Parathyroid adenoma (tissue), 2 donors: ENCODE results near the gene CLEC16A.

ENCODE experiments used
- H2AFZ ChIP-seq: fragments of 300-600 bp; sonication (generic); one replicate; pipeline ENCODE4 v1.7.0; 2017; ENCODE audit warnings: antibody characterized with exemption, mild to moderate bottlenecking
- H3K27ac ChIP-seq: fragments of 300-600 bp; sonication (generic); one replicate; pipeline ENCODE4 v1.7.0; 2017
- H3K27me3 ChIP-seq: fragments of 300-600 bp; sonication (generic); one replicate; pipeline ENCODE4 v1.7.0; 2017; ENCODE audit warnings: low read length; ENCODE audit not compliant: control insufficient read depth, insufficient read depth
- H3K36me3 ChIP-seq: fragments of 300-600 bp; sonication (generic); one replicate; pipeline ENCODE4 v1.7.0; 2017; ENCODE audit warnings: low read length; ENCODE audit not compliant: control insufficient read depth, insufficient read depth
- H3K4me1 ChIP-seq: fragments of 300-600 bp; sonication (generic); one replicate; pipeline ENCODE4 v1.7.0; 2017; ENCODE audit warnings: control low read depth
- H3K4me2 ChIP-seq: fragments of 300-600 bp; sonication (generic); one replicate; pipeline ENCODE4 v1.7.0; 2017; ENCODE audit warnings: low read length
- H3K4me3 ChIP-seq: fragments of 300-600 bp; sonication (generic); one replicate; pipeline ENCODE4 v1.7.0; 2017; ENCODE audit warnings: low read depth, low read length
- H3K79me2 ChIP-seq: fragments of 300-600 bp; sonication (generic); one replicate; pipeline ENCODE4 v1.7.0; 2017; ENCODE audit warnings: control low read depth
- H3K9ac ChIP-seq: fragments of 300-600 bp; sonication (generic); one replicate; pipeline ENCODE4 v1.7.0; 2017; ENCODE audit warnings: mild to moderate bottlenecking
- H3K9me3 ChIP-seq: fragments of 300-600 bp; sonication (generic); one replicate; pipeline ENCODE4 v1.7.0; 2017; ENCODE audit warnings: low read length; ENCODE audit not compliant: control insufficient read depth
- TF ChIP-seq, protein P1 (sequence below): fragments of 300-600 bp; sonication (generic); IDR thresholded peaks from one replicate; pipeline ENCODE4 v1.7.0; 2017; ENCODE audit warnings: antibody characterized with exemption, mild to moderate bottlenecking
- donor health status: primary hyperparathyroidism.

CLEC16A gene

DNA sequence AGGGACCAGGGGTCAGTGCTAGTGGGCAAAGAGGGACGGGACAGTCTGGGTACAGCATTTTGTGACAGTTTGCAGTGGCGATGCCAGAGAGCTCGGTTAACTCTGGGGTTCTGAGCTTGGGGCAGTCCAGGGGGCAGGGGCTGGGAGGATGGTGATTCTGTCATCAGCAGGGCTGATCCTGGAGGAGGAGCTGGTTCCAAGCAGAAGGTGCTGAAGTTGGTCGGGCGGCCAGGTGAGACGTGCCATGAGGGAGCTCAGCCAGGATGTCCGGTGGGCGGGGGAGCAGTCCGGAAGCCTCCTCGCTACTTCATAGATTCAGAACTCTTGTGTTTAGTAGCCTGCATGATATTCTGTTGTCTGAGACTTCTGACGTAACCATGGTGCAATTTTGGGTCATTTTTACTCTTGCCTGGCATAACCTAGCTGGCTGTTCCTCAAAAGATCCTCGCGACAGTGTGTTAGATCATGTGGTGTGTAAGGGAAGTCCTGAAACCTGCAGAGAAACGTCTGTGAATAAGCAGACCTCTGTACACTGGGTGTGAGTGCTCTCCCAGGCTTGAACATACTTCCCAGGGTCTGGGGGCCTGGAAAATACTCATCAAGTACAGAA is 122.0 kb downstream of the CLEC16A start:
- no peak overlapping the region for H3K4me3 ChIP-seq
- H3K27me3 ChIP-seq, result no peaks in the 10 kb centered on the region
- no peak overlapping the region for H3K27ac ChIP-seq
- peaks cover 24% of the 10 kb centered on the region for H3K4me1 ChIP-seq
- no peaks in the 10 kb centered on the region for H3K36me3 ChIP-seq
- H3K9ac ChIP-seq, result no peak overlapping the region
- no peak overlapping the region for H3K4me2 ChIP-seq
- no peak overlapping the region for H2AFZ ChIP-seq
- no peaks in the 10 kb centered on the region for H3K79me2 ChIP-seq
- TF ChIP-seq, protein P1, sequence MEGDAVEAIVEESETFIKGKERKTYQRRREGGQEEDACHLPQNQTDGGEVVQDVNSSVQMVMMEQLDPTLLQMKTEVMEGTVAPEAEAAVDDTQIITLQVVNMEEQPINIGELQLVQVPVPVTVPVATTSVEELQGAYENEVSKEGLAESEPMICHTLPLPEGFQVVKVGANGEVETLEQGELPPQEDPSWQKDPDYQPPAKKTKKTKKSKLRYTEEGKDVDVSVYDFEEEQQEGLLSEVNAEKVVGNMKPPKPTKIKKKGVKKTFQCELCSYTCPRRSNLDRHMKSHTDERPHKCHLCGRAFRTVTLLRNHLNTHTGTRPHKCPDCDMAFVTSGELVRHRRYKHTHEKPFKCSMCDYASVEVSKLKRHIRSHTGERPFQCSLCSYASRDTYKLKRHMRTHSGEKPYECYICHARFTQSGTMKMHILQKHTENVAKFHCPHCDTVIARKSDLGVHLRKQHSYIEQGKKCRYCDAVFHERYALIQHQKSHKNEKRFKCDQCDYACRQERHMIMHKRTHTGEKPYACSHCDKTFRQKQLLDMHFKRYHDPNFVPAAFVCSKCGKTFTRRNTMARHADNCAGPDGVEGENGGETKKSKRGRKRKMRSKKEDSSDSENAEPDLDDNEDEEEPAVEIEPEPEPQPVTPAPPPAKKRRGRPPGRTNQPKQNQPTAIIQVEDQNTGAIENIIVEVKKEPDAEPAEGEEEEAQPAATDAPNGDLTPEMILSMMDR, result no peak
- no peaks in the 10 kb centered on the region for H3K9me3 ChIP-seq

DNA sequence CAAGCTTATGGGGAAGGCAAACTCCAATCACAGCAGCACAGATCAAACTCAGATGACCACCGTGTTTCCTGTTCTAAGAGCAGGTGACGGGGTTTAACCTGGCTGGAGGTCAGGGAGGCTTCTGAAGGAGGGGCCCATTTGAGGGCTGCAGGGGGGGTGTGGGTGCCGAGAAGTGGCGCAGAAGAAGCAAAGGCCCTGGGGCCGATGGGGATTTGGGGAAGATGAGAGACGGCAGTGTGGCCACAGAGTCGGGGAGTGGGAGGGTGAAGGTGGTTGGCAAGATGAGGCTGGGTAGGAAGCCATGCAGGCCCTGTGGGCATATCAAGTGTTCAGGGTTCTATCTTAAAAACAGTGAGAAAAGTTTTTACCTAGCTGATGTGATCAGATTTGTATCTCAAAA is 122.9 kb downstream of the CLEC16A start:
- H3K9me3 ChIP-seq, result no peaks in the 10 kb centered on the region
- H2AFZ ChIP-seq, result no peak overlapping the region
- no peaks in the 10 kb centered on the region for H3K79me2 ChIP-seq
- TF ChIP-seq, protein P1, result no peak
- H3K4me1 ChIP-seq, result peaks cover 20% of the 10 kb centered on the region
- H3K9ac ChIP-seq, result no peak overlapping the region
- H3K4me2 ChIP-seq, result no peak overlapping the region
- H3K4me3 ChIP-seq, result no peak overlapping the region
- H3K27me3 ChIP-seq, result no peaks in the 10 kb centered on the region
- H3K27ac ChIP-seq, result no peak overlapping the region
- no peaks in the 10 kb centered on the region for H3K36me3 ChIP-seq

DNA sequence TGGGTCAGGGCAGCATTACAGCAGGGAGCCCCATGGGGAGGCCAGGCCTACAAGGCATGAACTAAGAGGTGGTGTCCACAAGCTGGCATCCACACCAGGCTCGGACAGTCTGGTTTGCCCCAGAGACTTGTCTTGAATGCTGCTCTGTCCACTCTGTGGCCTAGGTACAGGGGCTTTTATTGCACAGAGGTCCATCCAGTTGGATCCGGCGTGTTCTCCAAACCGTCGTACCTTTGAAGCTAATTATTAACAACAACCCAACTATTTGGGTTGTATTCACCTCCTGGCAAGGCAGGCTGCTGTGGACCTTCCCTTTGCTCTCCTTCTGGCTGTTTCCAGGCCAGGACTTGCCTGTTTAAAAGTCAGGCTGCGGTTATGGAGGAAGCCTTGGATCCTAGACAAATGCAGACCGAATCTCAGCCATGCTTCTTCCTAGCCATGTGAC is 123.4 kb downstream of the CLEC16A start:
- no peaks in the 10 kb centered on the region for H3K27me3 ChIP-seq
- TF ChIP-seq, protein P1, result no peak
- no peak overlapping the region for H3K4me2 ChIP-seq
- no peak overlapping the region for H2AFZ ChIP-seq
- H3K79me2 ChIP-seq, result no peaks in the 10 kb centered on the region
- no peaks in the 10 kb centered on the region for H3K36me3 ChIP-seq
- H3K27ac ChIP-seq, result no peak overlapping the region
- H3K9ac ChIP-seq, result no peak overlapping the region
- H3K4me1 ChIP-seq, result peaks cover 16% of the 10 kb centered on the region
- no peaks in the 10 kb centered on the region for H3K9me3 ChIP-seq
- no peak overlapping the region for H3K4me3 ChIP-seq

DNA sequence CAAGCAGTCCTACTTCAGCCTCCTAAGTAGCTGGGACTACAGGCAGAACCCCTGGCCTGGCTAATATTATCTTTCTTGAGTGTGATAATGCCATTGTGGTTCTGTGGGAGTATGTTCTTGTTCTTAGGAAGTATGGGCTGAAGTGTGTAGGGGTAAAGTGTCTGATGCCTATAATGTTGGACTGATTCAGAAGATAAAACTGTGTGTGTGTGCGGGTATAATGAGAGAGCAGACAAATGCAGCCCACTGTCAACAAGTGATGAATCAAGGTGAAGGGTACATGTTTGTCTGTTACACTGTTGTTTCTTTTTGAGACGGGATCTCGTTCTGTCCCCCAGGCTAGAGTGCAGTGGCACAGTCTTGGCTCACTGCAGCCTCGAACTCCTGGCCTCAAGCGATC is 127.5 kb downstream of the CLEC16A start:
- Histone ChIP-seq H3K36me3 (no peaks in the 10 kb centered on the region), H3K27ac (no peak overlapping the region), H3K4me3 (no peak overlapping the region), H2AFZ (no peak overlapping the region), H3K79me2 (no peaks in the 10 kb centered on the region), H3K9me3 (no peaks in the 10 kb centered on the region), H3K4me1 (peaks cover 10% of the 10 kb centered on the region), H3K9ac (no peak overlapping the region), H3K27me3 (no peaks in the 10 kb centered on the region), H3K4me2 (no peak overlapping the region)
- TF ChIP-seq, protein P1, result no peak
